ENCODE data around the gene TFF2.

TFF2 gene

DNA sequence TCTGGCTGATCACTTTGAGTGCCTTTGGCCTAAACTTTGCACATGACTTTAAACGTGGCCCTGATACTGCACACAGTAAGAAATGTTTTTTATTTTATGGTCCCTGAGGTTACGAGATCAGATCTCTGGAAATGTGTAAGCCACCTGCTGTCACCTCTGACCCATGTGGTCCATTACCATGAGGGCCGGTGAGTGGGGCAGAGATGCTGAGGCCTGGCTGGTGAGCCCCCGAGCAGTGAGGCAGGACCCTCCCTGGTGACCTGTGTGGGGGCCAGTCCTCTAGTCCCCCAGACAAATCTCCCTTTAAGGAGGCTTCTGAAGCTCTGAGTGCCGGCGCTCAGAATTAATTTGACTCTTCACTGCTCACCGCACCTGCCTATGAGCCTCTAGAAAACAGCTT lies 48.0 kb downstream of the TFF2 start:
- DNase-seq: no peak

DNA sequence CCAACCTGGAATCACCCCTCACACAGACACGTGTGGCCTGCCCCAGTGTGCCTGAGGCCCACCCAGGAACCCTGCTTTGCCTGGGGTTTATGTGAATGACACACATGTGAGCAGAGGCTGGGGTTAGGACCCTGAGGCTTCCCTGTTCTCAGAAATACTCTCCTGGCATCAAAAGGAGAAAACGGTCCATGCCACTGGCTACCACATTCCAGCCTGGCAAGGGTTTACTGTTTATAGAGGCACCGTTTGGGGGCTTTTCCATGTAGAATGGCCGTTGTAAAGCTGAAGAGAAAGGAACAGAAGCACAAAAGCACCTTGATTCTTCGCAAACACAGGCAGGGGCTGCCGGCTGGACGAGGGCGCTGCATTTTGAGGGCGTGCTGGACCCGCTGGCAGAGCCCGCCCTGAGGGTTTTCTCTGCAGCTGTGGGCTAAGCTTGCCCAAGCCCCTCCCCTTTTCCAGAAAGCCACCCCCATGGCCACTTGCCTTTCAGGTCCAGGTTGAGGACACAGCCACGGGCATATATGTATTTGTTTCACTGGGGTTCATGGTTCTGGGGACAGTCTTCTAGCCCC lies 48.6 kb downstream of the TFF2 start:
- DNase-seq: no peak

DNA sequence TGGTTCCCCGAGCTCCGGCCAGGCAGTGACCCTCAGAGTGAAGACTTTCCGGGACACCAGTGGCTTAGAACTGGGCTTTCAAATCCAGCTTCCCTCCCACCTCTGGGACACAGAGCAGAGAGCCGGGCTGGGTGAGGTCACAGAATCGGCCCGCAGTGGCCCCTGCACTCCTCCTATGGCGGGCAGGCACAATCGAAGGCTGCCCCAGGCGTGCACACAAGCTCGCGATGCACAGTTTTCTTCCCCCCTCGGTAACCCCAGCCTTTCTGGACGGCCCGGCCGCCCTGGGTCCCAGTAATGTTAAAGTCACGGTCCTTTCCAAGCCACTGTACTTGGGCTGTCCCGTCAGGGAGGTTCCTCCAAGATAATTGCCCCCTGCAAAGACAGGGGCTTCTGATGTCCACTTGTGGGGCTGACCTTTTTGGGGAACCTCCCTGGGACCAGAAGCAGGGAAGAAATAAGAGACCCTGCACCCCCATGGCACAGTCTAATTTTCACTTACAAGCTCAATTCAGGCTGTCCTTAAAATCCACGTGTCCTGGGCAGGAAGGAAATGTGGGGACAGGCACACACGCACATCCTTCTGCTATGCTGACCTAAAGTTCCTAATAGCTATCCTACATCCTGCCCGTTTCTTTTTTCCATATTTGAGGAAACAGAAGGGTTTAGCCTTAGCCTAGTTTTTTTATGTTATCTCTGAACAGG lies 49.3 kb downstream of the TFF2 start:
- DNase-seq: no peak

DNA sequence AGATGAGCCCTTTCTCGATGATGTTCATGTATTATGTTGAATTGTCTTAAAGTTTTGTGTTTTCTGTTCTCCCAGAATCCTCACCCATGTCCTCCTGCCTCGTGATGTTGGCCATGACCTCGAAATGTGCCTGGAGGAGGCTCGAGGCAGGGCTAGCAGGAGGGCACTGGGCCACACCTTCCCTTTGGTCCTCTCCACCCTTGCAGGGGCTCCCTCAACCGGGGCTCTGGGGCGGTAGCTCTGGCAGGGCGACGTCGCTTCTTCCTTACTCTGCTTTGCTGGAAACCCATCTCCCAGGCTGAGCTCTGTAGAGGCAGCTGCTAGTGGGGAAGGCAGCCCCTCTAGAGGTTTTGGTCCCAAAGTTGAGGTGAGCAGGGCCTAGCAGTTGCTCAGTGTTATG lies 49.8 kb downstream of the TFF2 start:
- no peak for DNase-seq

DNA sequence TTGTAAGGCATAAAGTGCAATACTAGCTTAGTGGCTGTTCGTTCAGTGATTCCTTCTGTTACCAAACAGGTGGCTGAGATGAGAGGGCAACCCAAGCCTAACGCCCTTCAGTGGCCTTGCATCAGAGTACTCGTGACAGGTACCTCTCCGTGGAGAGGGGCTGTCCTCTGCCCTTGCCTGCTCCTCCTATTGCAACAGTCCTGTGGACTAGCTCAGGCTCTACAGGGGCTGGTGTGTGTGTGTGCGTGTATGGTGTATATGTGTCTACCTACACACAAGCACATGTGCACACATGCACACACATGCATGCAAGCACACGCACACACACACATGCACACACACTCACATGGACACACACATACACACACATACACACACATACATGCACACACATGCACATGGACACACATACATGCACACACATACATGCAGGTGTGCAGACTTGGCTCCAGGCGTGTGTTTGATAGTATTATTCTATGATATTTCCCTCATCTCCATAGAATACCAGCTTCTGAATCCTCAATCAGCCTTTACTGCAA lies 50.7 kb downstream of the TFF2 start:
- no peak for DNase-seq

DNA sequence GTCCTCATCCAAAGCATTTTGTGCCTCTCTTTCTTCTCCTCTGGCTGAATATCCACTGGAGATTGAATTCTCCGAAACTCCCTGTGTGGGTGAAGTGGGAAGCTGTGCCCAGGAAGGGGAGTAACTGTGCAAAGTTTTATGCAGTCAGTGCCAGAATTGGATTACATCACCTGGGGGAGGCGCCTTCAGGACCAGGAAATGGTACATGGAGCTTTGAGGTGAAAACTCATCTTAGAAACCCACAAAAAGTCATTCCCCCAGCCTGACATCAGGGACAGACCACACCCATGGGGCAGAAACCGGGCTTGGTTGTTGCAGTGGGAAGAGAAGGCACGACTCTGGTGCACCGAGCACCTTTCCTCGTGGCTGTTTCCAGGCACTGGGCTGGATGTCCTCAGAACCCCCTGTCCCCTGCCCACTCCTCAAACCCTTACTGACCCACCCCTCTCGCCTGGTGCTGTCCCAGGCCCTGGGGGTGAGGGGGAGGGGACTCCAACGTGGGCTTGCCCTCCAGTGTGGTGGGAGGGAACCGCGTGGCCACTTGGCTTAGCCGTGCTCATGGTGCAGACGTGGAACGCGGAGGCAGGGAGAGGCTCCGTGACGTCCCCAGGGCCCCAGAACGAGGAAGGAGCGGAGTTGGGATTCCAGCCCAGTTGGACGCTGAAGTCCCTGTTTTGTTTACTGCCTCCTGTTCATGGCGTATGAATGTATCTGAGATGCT lies 51.3 kb downstream of the TFF2 start:
- DNase-seq: no peak

DNA sequence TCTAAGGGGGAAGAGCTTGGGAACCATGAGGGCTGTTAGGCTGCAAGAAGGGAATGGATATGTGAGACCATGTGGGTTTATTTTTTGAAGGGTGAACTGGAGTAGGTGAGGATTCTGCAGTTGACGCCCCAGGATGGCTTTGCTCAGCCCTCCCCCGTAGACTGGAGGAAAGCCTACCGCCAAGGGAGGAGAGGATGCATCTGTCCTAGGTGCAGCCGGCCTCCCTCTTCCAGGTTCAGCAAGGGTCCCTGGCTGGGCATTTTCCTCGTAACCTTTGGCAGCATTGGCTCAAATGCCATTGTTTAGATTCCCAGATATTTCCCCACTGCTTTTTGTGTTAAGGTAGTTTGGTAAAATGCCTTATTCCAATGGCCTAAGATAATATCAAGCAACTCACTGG lies 52.1 kb downstream of the TFF2 start:
- no peak for DNase-seq

DNA sequence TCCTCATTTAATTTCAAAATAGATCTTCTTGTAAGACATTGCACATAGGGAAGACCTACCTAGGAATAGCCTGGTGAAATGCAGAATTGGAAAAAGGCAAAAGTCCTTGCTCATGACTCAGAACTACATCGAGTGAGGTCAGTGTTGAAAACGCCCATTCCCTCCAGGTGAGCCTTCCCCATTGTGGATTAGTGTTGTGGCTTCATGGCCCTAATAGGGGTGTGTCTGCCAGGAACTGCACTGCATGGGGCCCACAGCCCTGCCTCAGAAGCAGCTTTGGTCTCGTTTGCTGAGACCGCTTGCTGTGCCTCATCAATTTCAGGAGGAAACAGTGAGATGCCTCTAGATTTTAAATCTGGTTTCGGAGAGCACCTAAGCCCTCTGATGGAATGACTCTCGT lies 52.6 kb downstream of the TFF2 start:
- DNase-seq: no peak

DNA sequence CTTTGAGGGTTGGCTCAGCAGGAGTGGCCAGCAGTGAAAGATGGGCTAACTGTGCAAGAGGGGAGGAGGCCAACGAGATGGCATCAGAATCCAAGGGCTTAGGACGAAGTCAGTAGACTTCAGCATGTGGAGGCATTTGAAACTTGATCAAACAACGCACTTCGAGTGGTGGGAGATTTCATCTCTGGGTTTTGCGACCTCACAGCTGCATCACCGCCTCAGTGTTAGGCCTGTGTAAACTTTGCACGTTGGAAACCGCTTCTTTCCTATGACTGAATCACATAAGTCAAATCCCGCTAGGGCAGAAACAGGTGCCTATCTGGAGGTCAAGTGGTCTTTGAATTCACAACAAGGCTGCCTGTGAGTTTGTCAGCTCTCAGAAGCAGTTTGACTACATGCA lies 53.4 kb downstream of the TFF2 start:
- no peak for DNase-seq

DNA sequence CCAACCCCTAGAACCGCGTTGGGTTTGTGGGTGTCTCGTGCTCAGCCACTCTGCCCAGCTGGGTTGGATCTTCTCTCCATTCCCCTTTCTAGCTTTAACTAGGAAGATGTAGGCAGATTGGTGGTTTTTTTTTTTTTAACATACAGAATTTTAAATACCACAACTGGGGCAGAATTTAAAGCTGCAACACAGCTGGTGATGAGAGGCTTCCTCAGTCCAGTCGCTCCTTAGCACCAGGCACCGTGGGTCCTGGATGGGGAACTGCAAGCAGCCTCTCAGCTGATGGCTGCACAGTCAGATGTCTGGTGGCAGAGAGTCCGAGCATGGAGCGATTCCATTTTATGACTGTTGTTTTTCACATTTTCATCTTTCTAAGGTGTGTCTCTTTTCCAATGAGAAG lies 54.3 kb downstream of the TFF2 start:
- no peak for DNase-seq
